SH-SY5Y (cell line): ENCODE results near the gene TCF4.

Experiments
- GATA2 ChIP-seq: IDR thresholded peaks from 2 replicates; pipeline ENCODE4 v1.6.1; 2011; ENCODE audit warnings: mild to moderate bottlenecking, low read depth, low read length
- GATA3 ChIP-seq: IDR thresholded peaks from 2 replicates; pipeline ENCODE4 v1.6.1; 2011; ENCODE audit warnings: low read depth, mild to moderate bottlenecking, low read length, moderate library complexity

TCF4 gene

GRCh38 chr18:55404136-55404830, 183.7 kb downstream of the TCF4 start:
- no peak for TF ChIP-seq GATA3

GRCh38 chr18:55403421-55403949, 184.5 kb downstream of the TCF4 start:
- no peak for TF ChIP-seq GATA2
- no peak for TF ChIP-seq GATA3

GRCh38 chr18:55402731-55403405, 185.1 kb downstream of the TCF4 start:
- no peak for TF ChIP-seq GATA3
- no peak for TF ChIP-seq GATA2

DNA sequence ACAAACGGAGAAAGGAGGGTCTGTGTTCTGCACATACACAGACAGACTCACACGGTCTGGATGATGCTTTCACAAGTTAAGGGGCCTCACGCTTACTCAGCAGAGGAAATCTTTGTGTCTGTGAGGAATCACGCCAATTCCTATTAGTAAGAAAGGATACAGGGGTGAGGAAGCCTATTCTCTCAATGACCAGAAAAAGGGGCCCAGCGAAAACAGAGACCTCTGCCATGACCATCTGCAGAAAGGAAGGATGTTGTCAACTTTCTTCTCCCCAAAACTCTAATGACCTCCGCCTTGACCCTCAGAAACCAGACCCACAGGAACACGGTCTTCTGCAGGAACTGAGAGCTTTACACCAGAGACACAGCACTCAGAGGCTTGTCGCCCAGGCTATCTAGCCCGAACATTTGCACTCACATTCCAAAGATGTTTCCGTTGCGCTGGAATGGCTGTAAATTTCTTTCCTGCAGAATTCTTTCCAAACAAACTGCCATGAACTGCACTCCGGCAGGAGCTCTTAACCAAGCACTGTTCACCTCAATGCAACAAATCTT, 186.3 kb downstream of the TCF4 start:
- TF ChIP-seq GATA3 (no peak), GATA2 (no peak)

DNA sequence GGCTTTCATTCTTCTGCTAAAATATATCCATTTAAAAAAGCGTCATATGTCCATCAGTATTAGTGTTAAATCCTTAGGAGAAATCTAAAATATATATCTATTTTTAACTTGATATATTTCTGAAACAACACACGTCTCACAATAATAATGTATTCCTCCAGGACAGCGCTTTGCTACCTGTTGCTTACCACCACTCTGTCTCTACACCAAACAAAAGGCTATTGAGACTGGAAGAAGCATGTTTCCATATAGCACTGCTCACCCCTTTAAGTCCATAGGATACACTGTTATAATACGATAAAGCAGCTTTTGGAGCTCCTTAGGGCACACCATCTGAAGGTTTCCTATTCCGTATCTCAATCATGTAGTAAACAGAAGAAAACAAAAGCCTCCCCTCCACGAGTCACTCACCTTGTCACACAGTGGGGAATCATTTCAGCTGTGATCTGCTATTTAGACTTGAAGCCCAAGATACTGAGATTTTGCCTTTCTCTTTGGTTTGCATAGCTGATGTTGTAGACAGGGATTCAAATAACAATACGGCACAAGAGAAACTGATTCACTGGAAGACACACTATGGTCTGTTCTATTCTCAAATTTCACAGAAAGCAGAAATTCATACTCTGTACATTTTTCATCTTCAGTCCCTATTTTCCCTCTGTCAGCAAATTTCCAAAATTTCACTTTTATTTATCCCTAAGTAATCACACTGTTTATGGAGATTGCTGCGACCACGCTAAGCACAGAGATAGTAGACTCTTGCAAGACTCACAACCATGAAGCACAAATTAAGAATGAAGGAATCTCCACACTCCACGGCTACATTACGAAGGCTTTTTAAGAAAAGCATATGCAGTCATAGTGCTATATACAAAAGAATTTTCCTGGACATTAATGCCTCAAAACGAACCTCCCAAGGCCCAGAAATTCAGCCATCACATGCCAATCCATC, 187.1 kb downstream of the TCF4 start:
- TF ChIP-seq GATA2 (no peak), GATA3 (no peak)

GRCh38 chr18:55400081-55400480, 187.9 kb downstream of the TCF4 start:
- TF ChIP-seq GATA2: no peak
- no peak for TF ChIP-seq GATA3

DNA sequence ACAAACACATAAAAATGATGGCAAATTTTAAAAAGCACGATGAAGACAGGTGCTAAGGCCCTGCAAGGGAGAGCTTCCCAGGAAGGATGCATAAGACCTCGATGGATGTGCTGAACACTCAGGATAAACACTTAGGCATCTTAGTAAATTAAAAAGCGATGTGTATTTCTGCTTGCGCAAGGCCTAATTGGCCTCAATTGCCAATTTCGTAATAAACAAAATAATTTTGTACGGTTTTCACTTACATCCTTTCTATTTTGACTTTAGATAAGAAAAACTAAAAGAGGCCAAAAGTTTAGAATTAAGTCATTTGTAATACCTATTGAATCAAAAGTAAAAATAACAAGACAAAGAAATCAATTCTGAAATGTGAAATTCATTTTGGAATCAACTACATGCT, 189.1 kb downstream of the TCF4 start:
- TF ChIP-seq GATA2 (no peak), GATA3 (no peak)

DNA sequence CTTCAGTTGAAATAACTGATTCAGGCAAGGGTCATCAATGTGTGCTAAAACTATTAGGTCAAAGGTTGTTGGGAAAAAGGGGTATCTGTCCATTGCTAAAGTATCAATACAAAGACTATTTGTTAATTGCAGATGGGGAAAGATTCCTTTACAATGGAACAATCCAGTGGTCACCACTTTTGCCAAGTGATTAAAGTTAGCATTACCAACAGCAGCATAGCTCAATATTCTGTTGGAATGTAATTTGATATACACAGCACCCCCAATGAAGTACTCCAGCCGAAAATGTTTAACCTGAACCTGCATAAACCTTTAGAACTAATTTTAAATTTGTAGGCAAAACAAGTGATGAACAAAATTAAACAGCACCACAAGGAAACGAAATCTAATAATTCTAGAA, 191.0 kb downstream of the TCF4 start:
- TF ChIP-seq GATA2: no peak
- no peak for TF ChIP-seq GATA3

- no peak for TF ChIP-seq GATA3
- TF ChIP-seq GATA2: no peak
These were observed 191.6 kb downstream of the TCF4 start for GRCh38 chr18:55396267-55396905.

GRCh38 chr18:55395799-55396198, 192.2 kb downstream of the TCF4 start:
- no peak for TF ChIP-seq GATA3
- TF ChIP-seq GATA2: no peak

DNA sequence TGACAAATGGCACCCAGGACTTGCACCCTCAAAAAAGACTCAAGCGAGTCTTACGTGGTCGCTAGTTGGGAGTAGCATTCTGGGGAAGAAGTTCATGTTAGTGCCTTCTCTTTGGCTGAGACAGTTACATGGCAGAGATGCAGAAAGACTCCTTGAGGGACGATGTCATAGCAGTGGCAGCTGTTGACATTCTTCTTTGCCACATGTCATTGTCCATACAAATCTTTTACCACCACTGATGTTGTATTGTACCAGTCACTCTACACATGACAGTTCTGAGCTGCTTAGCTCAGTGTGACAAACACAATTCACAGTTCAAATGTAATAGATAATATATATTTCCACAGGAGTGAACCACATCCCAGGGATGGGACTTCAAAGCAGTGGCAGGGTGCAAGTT, 197.1 kb downstream of the TCF4 start:
- TF ChIP-seq GATA2 (no peak), GATA3 (no peak)

GRCh38 chr18:55387139-55387984, 200.6 kb downstream of the TCF4 start:
- TF ChIP-seq GATA3 (no peak), GATA2 (no peak)

GRCh38 chr18:55386545-55386944, 201.4 kb downstream of the TCF4 start:
- TF ChIP-seq GATA3 (no peak), GATA2 (peak; percentile 33; the same call in 1 of the 2 replicates)
